NCI-H1436 (cell line): ENCODE measurements around the gene ZNRF2.
"Not testable (repeated sequence)": the region's sequence is repeated elsewhere in the genome, so short reads cannot be mapped to it uniquely, and the experiment has no call there.

ENCODE experiments used
- DNase-seq: peaks from one replicate; lab custom pipeline; 2025; lab: John Stamatoyannopoulos, UW

ZNRF2 gene

DNA sequence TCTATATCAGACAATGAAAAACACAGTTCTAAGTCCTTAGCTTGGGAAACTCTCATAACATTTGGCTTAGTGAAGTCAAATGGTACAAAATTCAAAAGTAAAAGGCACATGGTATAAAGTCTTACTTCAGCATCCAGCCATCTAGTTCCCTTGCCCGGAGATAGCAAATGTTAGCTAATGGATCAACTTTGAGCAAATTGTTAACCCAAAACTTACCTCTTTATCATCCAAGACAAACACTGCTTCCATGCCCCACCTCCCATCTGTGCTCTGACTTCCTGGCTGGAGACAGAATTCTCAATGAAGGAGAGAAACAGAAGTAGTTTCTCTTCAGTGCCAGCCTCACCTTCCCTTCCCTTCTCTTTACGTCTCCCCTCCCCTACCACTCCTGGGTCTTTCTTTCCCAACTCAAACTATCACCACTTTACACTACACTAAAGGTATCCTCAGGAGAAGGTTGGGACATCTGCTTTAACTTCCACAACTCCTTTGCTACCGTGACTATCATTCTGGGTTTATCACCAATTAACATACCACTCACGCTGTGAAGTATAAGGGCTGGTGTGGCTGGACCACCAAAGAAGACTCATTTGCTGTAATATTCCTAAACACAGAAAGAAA lies 21.2 kb upstream of the ZNRF2 start:
- no peak for DNase-seq

DNA sequence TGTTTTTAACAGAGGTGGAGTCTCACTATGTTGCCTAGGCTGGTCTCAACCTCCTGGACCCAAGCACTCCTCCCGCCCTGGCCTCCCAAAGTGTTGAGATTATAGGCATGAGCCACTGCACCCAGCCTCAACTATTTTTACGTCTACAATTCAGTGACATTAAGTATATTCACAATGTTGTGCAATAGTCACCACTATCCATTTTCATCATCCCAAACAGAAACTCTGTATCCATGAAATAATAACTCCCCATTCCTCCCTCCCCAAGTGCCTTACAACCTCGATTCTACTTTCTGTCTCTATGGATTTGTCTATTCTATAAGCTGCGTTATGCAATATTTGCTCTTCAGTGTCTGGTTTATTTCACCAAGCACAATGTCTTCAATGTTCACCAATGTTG lies 20.3 kb upstream of the ZNRF2 start:
- no peak for DNase-seq

DNA sequence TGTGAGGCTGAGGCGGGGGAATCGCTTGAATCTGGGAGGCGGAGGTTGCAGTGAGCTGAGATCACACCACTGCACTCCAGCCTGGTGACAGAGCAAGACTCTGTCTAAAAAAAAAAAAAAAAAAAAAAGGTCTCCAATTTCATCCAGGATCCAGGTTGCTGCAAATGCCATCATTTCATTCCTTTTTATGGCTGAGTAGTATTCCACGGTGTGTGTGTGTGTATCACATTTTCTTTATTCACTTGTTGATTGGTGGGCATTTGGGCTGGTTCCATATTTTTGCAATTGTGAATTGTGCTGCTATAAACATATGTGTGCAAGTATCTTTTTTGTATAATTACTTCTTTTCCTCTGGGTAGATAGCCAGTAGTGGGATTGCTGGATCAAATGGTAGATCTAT lies 19.2 kb upstream of the ZNRF2 start:
- not testable (repeated sequence) for DNase-seq

DNA sequence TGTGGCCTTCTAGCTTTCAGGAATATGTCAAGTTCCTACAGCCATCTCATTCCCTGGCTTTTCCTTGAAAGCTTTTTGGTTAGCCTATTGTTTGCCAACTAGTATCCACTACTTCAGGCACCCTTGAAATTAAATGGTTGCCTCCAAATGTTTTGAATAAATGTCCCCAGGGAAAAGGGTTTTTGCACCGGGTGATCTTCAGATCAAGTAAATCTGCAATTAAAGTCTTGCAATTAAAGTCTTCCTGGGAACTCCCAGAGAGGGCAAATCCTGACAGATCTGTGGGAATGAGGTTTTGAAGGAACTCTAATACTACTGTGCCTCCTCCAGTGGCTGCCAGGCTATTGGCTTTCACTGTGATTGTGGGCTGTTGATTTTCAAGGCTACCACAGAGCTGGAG lies 17.7 kb upstream of the ZNRF2 start:
- no peak for DNase-seq

DNA sequence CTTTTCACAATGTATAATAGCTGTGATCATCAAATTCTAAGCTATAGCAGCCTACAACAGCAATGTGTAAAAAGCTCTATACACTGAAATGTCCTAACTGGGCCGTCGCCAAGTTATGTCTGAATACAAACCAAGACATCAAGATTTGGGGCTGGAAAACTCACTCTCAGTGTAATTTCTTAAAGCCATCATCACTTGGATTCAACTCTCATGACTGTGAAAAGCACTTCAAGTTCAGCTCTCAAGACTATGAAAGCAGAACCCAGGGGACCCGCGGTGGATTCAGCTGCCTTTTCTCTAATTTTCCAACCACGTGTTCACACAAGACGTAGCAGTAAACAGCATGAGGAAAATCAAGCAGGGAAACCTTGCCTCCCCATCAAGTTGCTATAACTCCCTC lies 15.8 kb upstream of the ZNRF2 start:
- peak; percentile 8 for DNase-seq

DNA sequence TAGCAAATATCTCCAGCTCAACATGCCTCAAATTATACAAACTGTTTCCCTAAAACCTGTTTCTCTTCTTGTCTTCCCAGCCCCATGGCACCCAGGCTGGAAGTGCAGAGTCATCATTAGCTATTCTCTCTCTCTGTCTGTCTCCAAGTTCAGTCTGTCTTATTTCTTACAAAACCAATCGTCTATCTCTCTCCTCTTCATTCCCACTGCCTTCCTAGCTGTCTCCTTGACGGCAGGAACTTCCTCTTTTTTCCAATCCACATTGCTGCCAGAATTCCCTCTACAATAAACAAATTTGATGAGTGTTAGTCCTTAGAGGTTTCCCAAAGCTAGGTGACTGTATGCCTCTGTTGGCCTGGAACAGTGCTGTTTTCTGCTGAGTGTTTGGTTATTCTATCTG lies 14.9 kb upstream of the ZNRF2 start:
- no peak for DNase-seq

DNA sequence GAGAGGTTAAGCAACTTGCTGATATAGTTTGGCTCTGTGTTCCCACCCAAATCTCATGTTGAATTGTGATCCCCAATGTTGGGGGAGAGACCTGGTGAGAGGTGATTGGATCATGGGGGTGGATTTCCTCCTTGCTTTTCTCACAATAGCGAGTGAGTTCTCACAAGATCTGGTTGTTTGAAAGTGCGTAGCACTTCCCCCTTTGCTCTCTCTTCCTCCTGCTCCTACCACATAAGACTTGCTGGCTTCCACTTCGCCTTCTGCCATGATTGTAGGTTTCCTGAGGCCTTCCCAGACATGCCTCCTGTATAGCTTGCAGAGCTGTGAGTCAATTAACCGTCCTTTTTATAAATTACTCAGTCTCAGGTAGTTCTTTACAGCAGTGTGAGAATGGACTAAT lies 13.5 kb upstream of the ZNRF2 start:
- DNase-seq = no peak

DNA sequence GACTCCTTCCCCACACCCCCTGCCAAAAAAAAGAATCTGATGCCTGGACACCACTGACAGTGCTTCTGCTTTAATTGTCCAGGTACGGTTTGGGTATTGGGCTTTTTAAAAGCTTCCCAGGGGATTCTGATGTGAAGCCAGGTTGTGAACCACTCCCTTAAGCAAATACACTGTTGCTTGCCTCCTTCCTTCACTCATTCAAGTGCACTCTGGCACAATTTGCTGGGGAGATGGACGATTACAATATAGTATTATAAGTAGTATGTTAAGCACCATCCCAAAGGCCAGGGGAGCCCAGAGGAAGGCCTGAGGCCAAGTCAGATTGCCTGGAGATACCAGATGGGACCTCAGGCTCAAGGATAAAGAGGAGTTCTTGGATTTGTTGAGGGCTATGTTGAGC lies 12.3 kb upstream of the ZNRF2 start:
- DNase-seq = no peak

DNA sequence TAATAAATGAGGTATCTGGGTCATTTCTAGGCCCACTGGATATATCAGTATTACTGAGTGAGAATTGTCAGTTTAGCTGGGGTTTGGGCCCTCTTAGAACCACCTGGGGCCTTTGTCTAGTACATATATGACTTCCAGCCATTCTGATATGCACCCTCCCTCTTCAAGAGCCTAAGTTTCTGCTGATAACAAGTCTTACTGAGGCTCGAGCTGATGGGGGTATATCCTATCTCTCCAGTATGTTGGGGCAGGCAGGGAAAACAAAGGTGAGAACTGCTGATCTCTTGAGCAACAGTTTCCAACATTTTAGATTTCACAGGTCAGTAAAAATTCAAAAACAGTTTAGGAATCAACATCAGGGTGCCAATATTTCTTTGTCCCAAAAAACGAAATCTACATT lies 10.8 kb upstream of the ZNRF2 start:
- no peak for DNase-seq

DNA sequence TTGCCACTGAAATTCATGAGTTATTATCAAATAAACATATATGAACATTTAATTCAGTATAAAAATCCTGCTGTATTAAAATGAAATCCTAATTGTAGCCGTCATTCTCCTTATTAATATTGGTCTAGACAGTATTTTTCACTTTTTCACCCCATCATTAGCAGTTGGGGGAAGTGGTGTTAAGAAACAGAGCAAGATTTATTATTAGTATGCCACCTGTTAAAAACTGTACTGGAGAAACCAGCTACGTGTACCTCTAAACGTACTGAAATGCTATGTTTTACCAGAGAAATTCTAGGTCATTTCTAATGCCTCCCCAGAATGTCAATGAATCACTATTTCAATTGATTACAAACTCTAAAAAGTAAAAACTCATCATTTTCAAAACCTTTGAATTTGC lies 9.8 kb upstream of the ZNRF2 start:
- no peak for DNase-seq

DNA sequence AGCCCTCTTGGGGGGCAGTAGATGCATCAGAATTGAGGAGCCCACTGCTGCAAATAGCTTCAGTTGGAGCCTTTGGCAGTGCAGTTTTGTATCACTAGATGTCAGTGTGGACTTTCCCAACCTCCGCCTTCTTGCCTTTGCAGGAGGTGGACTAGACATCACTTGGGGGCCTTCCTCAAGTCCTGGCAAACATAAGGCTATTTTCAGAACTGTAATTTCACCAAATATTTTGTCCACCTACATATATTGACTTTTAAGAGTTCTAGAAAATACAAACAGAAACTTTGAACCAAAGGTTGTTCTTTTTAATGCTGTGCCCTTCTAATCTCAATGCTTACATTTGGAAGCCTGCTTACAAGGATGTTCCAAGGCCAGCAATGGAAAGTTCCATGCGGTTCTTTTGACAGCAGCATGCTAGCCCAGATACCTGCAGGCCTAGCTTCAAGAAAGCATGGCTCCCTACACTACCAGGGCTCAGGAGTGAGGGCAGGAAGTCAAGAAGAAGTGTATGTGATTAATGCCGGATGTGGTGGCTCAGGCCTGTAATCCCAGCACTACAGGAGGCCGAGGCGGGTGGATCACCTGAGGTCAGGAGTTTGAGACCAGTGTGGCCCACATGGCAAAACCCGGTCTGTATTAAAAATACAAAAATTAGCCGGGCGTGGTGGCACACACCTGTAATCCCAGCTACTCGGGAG lies 8.0 kb upstream of the ZNRF2 start:
- DNase-seq = no peak

DNA sequence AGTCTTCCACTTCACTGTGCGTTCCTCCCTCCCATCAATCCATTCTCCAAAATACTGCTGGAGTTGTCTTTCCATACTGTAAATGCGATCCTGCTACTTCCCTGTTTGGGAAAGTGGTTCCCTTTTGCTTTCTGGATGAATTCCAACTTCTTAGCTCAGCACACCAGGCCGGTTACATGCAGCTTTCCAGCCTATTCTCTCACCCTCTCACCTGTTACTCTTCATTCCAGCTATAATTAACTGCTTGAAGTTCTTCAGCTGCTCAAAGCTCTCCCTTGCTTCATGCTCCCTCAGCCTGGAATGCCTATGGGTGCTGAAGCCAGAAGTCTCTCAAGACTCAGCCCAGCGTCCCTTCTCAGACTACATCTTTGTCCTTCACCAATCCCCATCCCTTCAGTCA lies 6.0 kb upstream of the ZNRF2 start:
- DNase-seq = no peak

DNA sequence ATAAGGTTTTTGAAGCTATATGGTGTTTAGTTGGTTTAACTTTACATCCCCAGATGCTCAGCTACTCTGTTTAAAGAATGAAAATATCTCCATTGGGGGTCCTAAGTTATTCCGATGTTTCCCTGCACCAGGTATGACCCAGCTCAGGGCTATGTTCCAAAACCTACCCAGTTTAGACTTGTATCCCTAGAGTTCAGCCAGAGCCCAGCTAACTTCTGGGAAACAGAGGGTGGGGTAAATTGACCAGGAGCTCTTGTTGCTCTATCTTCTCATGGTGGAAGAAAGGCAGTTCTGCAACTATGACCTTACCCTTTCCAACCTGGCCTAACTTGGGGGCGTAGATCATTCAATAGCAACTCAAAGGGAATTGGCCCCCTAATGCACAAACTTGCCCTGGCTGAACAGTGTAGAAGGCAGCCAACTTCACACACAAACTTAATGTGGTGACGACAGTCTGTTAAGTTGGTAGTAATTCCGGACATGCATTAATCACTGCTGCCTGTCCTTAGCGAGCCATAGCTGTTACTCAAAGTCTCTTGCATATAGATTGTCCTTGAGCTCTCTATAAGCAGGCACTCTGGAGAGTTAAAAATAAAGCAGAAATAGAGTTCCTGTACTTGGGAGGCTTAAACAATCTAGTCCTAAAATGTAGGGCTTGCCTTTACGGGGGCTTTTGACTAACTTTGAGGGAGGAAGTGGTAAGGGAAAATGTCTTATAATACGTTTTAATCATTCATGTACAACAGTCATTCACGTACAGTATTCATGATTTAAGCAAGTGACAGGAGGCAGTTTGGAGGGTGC lies 5.3 kb upstream of the ZNRF2 start:
- no peak for DNase-seq

DNA sequence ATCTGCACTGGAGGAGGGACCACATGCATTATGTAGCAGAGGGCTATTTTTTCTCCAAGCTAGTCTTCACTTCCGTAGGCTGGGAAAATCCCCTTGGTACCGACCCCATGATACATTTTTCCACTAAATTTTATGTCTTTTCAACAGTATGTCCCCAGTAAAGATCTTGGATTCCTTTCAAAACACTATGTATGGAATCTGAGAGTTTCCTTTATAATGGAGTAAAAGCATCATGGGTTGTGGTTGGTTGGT lies 4.8 kb upstream of the ZNRF2 start:
- DNase-seq = no peak

DNA sequence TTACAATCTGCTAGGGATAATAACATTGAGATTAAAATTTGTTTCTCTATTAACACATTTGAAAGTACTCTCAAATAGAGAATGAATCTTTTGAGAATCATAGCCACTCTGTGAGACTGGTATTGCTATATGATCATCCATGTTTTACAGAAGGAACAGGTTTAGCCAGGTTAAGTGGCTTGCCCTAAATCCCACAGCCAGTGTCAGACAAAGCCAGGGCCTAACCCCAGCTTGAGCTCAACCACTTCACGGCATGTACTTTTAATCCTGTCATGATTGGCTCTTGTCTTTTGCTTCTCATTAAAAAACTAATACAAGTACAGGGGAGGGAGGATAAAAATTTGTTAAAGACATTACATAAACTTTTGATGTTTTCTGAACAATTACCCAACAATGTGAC lies 3.8 kb upstream of the ZNRF2 start:
- DNase-seq = no peak

DNA sequence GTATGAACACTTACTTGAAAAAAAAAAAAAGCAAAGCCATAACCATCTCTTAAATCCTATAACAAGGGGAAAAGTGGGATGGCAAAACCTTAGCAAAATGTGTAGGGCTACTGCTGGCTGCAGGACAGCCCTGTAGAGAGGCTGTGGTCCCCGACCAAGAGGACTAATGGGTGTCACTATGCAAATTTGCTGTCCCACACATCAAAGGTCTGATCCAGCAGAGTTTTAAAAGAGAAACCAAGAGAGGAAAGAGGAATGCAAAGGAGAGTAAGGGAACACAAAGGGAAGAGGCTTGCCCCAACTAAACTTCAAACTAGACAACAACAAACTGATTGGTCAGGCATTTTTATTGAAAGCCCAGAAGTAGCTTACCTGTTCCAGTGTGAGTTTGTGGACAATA lies 3.1 kb upstream of the ZNRF2 start:
- no peak for DNase-seq

DNA sequence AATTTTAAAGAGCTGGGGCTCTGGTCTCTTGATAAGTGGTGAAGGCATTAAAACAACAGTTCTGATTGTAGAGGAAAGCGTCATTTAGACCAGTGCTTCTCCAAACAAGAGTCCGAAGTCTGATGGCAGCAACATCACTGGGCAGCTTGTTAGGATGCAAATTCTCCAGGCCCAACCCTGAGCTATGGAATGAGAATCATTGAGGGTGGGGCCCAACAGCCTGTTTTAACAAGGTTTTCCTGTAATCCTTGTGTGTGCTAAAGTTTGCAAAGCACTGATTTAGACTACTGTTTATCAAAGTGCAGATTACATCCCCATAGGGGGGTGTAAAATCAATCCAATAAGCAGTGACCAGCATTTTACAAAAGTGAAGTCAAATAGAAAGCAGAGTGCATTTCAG lies 2.6 kb upstream of the ZNRF2 start:
- no peak for DNase-seq

DNA sequence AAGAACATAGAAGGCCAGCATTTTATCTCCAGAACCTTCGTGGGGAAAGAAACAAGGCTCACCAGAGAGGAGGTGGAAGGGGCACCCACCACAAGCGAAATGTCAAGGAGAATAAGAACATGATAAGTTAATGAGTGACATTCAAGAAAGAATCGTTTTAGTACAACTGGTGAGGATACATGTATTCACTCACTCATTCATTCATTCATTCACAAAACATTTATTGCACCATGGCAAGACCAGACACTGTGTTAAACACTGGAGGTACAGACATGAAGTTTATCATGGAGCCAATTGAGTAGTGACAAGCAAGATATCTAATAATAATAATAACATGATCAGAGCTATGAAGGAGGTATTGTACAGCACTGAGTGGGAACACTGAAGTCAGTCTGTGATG lies 1.7 kb upstream of the ZNRF2 start:
- DNase-seq = no peak

DNA sequence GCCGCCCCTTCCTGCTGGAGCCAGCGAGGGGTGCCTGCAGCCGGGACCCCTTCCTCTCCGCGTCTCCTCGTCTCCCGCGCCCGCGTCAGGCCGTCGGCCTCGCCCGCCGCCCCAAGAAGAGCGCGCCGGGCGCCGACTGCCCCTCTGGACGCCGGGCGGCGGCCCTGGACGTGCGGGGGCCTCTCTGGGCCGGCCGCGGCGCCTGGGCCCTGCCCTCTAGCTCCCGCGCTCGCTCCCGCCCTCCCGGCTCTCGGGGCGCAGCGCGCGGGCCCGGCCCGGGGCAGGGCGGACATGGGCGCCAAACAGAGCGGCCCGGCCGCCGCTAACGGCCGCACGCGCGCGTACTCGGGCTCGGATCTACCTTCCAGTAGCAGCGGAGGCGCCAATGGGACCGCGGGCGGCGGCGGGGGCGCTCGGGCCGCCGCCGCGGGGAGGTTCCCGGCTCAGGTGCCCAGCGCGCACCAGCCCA lies 704 bp downstream of the ZNRF2 start:
- DNase-seq = peak; percentile 16

DNA sequence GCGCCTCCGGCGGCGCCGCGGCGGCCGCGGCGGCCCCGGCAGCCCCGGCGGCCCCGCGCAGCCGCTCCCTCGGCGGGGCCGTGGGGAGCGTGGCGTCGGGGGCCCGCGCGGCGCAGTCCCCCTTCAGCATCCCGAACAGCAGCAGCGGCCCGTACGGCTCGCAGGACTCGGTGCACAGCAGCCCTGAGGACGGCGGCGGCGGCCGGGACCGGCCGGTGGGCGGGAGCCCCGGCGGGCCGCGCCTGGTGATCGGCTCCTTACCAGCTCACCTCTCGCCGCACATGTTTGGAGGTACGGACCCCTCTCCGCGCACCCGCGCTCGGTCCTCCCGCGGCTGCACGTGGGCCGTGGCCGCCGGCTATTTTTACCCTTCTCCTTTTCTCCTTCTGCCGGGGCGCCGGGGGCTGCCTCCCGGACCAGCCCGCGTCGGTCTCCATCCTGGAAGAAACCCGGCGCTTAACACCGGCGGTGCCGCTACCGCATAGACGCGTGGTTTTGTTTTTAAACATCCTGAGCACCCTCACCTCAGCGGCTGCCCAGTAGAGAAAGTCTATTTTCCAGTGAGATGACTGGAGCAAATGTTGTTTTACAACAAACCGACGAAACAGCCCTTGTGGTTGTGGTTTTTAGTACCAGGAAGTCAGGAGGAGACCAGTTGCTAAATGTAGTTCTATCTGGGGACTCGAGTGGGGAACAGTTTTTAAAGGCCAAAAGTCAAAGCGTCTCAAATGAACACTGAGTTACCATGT lies 1.3 kb downstream of the ZNRF2 start:
- DNase-seq = no peak

DNA sequence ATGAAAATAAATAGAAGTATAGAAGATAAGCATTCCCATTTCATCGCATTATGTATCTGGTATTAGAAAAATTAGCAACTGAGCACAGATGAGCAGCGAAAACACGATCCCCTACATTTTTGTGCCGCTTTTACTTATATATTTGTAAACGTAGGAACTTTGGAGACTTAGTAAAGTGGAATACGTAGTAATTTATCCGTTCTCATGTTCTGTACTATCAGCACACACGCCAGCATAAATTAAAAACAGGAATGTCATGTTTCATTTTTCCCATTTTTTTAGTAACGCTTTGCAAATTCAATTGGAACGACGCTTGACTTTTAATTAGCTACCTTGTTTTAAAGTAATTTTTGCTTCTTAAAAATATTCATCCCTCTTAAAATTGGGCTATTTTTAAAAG lies 2.4 kb downstream of the ZNRF2 start:
- DNase-seq = no peak

DNA sequence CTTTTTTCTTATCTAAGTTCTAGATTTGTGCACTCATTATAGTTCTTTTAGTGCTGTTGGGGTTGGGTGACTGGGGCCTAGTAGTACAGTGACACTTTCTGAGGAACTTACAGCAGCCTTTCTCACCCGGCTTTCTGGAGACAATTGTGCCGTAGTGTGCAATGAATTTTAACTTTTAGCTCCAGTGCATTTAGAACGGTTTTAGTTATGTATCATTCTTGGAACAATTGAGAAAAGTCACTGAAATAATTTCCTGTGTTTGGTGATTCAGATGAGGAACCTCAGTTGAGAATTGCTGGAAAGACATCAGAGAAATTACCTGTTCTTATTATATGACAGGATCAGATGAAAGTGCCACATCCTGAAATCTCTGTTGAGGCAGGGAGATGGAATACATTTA lies 3.2 kb downstream of the ZNRF2 start:
- not testable (repeated sequence) for DNase-seq

DNA sequence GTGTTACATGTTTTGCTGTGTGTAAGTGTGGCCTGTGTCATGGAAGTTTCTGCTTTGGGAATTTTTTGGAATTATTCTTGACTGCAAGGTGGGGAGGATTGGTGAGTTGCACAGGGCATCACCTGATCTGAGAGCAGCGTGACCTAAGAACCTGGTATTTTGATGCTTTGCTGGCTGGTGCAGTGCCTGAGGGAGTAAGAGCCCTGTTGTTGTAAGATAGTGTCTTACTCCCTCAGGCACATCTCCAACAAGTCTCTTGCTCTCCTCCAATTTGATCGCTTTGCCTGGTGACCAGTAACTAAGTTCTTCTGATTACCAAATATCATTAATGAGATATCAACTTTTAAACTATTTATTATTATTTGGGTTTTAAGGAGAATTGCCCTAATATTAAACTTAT lies 5.2 kb downstream of the ZNRF2 start:
- DNase-seq = not testable (repeated sequence)
